HG02610 (cell line): Measurements from ENCODE around the gene B3GNT2.
"Not testable (repeated sequence)": the region's sequence is repeated elsewhere in the genome, so short reads cannot be mapped to it uniquely, and the experiment has no call there.

ENCODE experiments used
- ATAC-seq: cut with Tn5 transposase; IDR thresholded peaks from one replicate; pipeline ENCODE4 v1.9.1; 2021; ENCODE audit warnings: mild to moderate bottlenecking, moderate library complexity; ENCODE audit not compliant: unreplicated experiment

B3GNT2 gene

GRCh38 chr2:62231541-62231940, 35.6 kb downstream of the B3GNT2 start:
- ATAC-seq: no peak

GRCh38 chr2:62234755-62235655, 39.1 kb downstream of the B3GNT2 start:
- ATAC-seq: no peak

GRCh38 chr2:62236499-62236898, 40.6 kb downstream of the B3GNT2 start:
- ATAC-seq: no peak

GRCh38 chr2:62238236-62238635, 42.3 kb downstream of the B3GNT2 start:
- no peak for ATAC-seq

- ATAC-seq: no peak
Measured at GRCh38 chr2:62240546-62240945, 44.6 kb downstream of the B3GNT2 start.

- ATAC-seq: no peak
Measured at GRCh38 chr2:62243983-62244382, 48.1 kb downstream of the B3GNT2 start.

- no peak for ATAC-seq
Measured at GRCh38 chr2:62248226-62248625, 52.3 kb downstream of the B3GNT2 start.

GRCh38 chr2:62250239-62250638, 54.3 kb downstream of the B3GNT2 start:
- ATAC-seq: no peak

GRCh38 chr2:62254424-62255266, 58.7 kb downstream of the B3GNT2 start:
- no peak for ATAC-seq

- no peak for ATAC-seq
Measured at GRCh38 chr2:62257466-62257865, 61.6 kb downstream of the B3GNT2 start.

GRCh38 chr2:62263076-62263715, 67.3 kb downstream of the B3GNT2 start:
- ATAC-seq: no peak

GRCh38 chr2:62264186-62264585, 68.3 kb downstream of the B3GNT2 start:
- no peak for ATAC-seq

GRCh38 chr2:62265106-62265505, 69.2 kb downstream of the B3GNT2 start:
- no peak for ATAC-seq

GRCh38 chr2:62266433-62267038, 70.6 kb downstream of the B3GNT2 start:
- no peak for ATAC-seq

GRCh38 chr2:62267696-62268095, 71.8 kb downstream of the B3GNT2 start:
- no peak for ATAC-seq

GRCh38 chr2:62268681-62269188, 72.8 kb downstream of the B3GNT2 start:
- not testable (repeated sequence) for ATAC-seq

GRCh38 chr2:62270728-62271127, 74.8 kb downstream of the B3GNT2 start:
- no peak for ATAC-seq
